ENCODE data around the gene BACH2.

Gene BACH2

DNA sequence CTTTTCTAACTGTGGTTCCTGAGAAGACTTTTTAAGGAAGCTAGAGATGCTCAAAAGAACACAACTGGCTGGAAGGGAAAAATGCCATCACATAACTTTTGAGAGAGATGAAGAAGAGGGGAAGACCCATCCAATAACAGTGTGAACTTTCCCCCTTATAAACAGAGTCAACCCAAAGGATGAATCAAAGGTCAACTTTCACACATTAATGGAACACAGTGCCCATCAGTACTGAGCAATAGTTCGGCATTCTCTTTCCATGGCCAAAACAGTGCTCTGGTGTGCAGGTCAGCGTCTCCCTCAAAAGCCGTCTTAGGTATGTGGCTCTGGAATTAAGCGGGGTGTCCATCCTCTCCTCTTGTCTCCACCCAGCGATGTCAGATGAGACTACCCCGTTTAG, 272.0 kb downstream of the BACH2 start:
- no peak overlapping the region for H2BK12ac ChIP-seq (ENCODE audit: low read length)
- WGBS, 2 donors (ENCODE audit: extremely low coverage in 2 of 2, insufficient read length in 2 of 2, insufficient replicate concordance in 1 of 2), result no CpG with 5 or more reads among the region's 6 CpGs
- no peaks in the 10 kb centered on the region for H3K27me3 ChIP-seq (ENCODE audit: control insufficient read depth in 3 of 3, insufficient read depth in 3 of 3, low read depth in 1 of 3, low read length in 3 of 3)
- no peaks in the 10 kb centered on the region for H3K79me1 ChIP-seq (ENCODE audit: low read depth, low read length)
- H3K23ac ChIP-seq (ENCODE audit: low read depth, low read length, poor library complexity), result no peak overlapping the region
- no peaks in the 10 kb centered on the region for H3K36me3 ChIP-seq (replicated peaks in 1 of 2; ENCODE audit: control insufficient read depth in 2 of 2, insufficient read depth in 2 of 2, low read length in 2 of 2)
- no peak overlapping the region for H3K9ac ChIP-seq (ENCODE audit: low read depth, low read length, poor library complexity)
- no peak overlapping the region for H2AK5ac ChIP-seq (ENCODE audit: low read depth, low read length)
- H2BK15ac ChIP-seq (ENCODE audit: low read length), result no peak overlapping the region
- H4K91ac ChIP-seq (ENCODE audit: low read depth, low read length, poor library complexity), result no peak overlapping the region
- no peak overlapping the region for H3K14ac ChIP-seq (ENCODE audit: low read length)
- H2AFZ ChIP-seq (ENCODE audit: low read length), result no peak overlapping the region
- no peak overlapping the region for H3K4ac ChIP-seq (ENCODE audit: low read length)
- no peak overlapping the region for H4K8ac ChIP-seq (ENCODE audit: low read depth, low read length)
- no peak overlapping the region for H2BK120ac ChIP-seq (ENCODE audit: low read depth, low read length)
- H3K27ac ChIP-seq (replicated peaks; ENCODE audit: low read length), result no peak overlapping the region
- DNase-seq (ENCODE audit: low spot score), result no peak
- H3K4me3 ChIP-seq (ENCODE audit: low read length in 2 of 2), result no peak overlapping the region
- H3K4me2 ChIP-seq (ENCODE audit: insufficient read depth, low read length, poor library complexity, severe bottlenecking), result no peak overlapping the region
- H3K18ac ChIP-seq (ENCODE audit: low read length), result no peak overlapping the region
- H3K9me3 ChIP-seq (replicated peaks in 1 of 2; ENCODE audit: control insufficient read depth in 2 of 2, insufficient read depth in 1 of 2, low read depth in 1 of 2, low read length in 2 of 2), result no peaks in the 10 kb centered on the region
- no peak overlapping the region for H2BK5ac ChIP-seq (ENCODE audit: low read length)
- H3K4me1 ChIP-seq (ENCODE audit: control insufficient read depth in 2 of 2, insufficient read depth in 1 of 2, low read depth in 1 of 2, low read length in 2 of 2), result peaks cover 0 to 25% of the 10 kb centered on the region in 2 donors

- WGBS, 2 donors (ENCODE audit: extremely low coverage in 2 of 2, insufficient read length in 2 of 2, insufficient replicate concordance in 1 of 2), result no CpG with 5 or more reads among the region's 2 CpGs
- no peak overlapping the region for H2BK15ac ChIP-seq (ENCODE audit: low read length)
- H2BK120ac ChIP-seq (ENCODE audit: low read depth, low read length), result no peak overlapping the region
- no peak overlapping the region for H2BK5ac ChIP-seq (ENCODE audit: low read length)
- H3K18ac ChIP-seq (ENCODE audit: low read length), result no peak overlapping the region
- H3K36me3 ChIP-seq (replicated peaks in 1 of 2; ENCODE audit: control insufficient read depth in 2 of 2, insufficient read depth in 2 of 2, low read length in 2 of 2), result no peaks in the 10 kb centered on the region
- H2AK5ac ChIP-seq (ENCODE audit: low read depth, low read length), result no peak overlapping the region
- H3K9ac ChIP-seq (ENCODE audit: low read depth, low read length, poor library complexity), result no peak overlapping the region
- no peak overlapping the region for H4K8ac ChIP-seq (ENCODE audit: low read depth, low read length)
- DNase-seq (ENCODE audit: low spot score), result no peak
- no peak overlapping the region for H3K4ac ChIP-seq (ENCODE audit: low read length)
- H4K91ac ChIP-seq (ENCODE audit: low read depth, low read length, poor library complexity), result no peak overlapping the region
- H3K27ac ChIP-seq (replicated peaks; ENCODE audit: low read length), result no peak overlapping the region
- H3K27me3 ChIP-seq (ENCODE audit: control insufficient read depth in 3 of 3, insufficient read depth in 3 of 3, low read depth in 1 of 3, low read length in 3 of 3), result no peaks in the 10 kb centered on the region
- no peaks in the 10 kb centered on the region for H3K79me1 ChIP-seq (ENCODE audit: low read depth, low read length)
- no peak overlapping the region for H3K4me2 ChIP-seq (ENCODE audit: insufficient read depth, low read length, poor library complexity, severe bottlenecking)
- no peak overlapping the region for H3K14ac ChIP-seq (ENCODE audit: low read length)
- no peak overlapping the region for H2AFZ ChIP-seq (ENCODE audit: low read length)
- H3K9me3 ChIP-seq (replicated peaks in 1 of 2; ENCODE audit: control insufficient read depth in 2 of 2, insufficient read depth in 1 of 2, low read depth in 1 of 2, low read length in 2 of 2), result peaks cover 0 to 8% of the 10 kb centered on the region in 2 donors
- no peak overlapping the region for H3K23ac ChIP-seq (ENCODE audit: low read depth, low read length, poor library complexity)
- no peak overlapping the region for H2BK12ac ChIP-seq (ENCODE audit: low read length)
- peaks cover 0 to 14% of the 10 kb centered on the region in 2 donors for H3K4me1 ChIP-seq (ENCODE audit: control insufficient read depth in 2 of 2, insufficient read depth in 1 of 2, low read depth in 1 of 2, low read length in 2 of 2)
- no peak overlapping the region for H3K4me3 ChIP-seq (ENCODE audit: low read length in 2 of 2)
Observed at GRCh38 chr6:90021711-90022110, 274.9 kb downstream of the BACH2 start.

DNA sequence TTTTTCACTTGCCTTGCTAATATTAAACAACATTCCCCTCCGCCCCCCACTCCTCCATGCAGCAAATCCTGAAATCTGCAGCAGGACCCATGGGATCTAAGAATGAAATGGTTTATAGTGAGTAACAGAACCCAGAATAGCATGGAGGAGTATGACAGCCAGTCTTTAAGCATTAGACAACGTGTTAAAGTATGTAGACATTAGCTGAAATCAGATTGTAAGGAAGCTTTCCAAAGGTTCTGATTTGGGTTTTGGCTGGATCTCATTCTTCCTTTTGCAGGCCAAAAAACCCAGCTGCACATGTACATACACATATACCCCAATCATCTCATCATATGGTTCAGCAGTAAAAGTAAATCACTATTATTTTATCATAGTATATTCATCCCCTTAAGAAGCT, 275.9 kb downstream of the BACH2 start:
- no peak overlapping the region for H2BK15ac ChIP-seq (ENCODE audit: low read length)
- no peaks in the 10 kb centered on the region for H3K79me1 ChIP-seq (ENCODE audit: low read depth, low read length)
- no peak overlapping the region for H2AK5ac ChIP-seq (ENCODE audit: low read depth, low read length)
- no peak overlapping the region for H3K27ac ChIP-seq (replicated peaks; ENCODE audit: low read length)
- no peak overlapping the region for H3K4me3 ChIP-seq (ENCODE audit: low read length in 2 of 2)
- no peak overlapping the region for H3K18ac ChIP-seq (ENCODE audit: low read length)
- H3K4me1 ChIP-seq (ENCODE audit: control insufficient read depth in 2 of 2, insufficient read depth in 1 of 2, low read depth in 1 of 2, low read length in 2 of 2), result peaks cover 0 to 7% of the 10 kb centered on the region in 2 donors
- H3K9ac ChIP-seq (ENCODE audit: low read depth, low read length, poor library complexity), result no peak overlapping the region
- no peak overlapping the region for H3K23ac ChIP-seq (ENCODE audit: low read depth, low read length, poor library complexity)
- H2BK12ac ChIP-seq (ENCODE audit: low read length), result no peak overlapping the region
- no peak overlapping the region for H3K4me2 ChIP-seq (ENCODE audit: insufficient read depth, low read length, poor library complexity, severe bottlenecking)
- H3K27me3 ChIP-seq (ENCODE audit: control insufficient read depth in 3 of 3, insufficient read depth in 3 of 3, low read depth in 1 of 3, low read length in 3 of 3), result no peaks in the 10 kb centered on the region
- no peaks in the 10 kb centered on the region for H3K36me3 ChIP-seq (replicated peaks in 1 of 2; ENCODE audit: control insufficient read depth in 2 of 2, insufficient read depth in 2 of 2, low read length in 2 of 2)
- no peak overlapping the region for H4K91ac ChIP-seq (ENCODE audit: low read depth, low read length, poor library complexity)
- no peak overlapping the region for H4K8ac ChIP-seq (ENCODE audit: low read depth, low read length)
- no peak overlapping the region for H2AFZ ChIP-seq (ENCODE audit: low read length)
- H3K9me3 ChIP-seq (replicated peaks in 1 of 2; ENCODE audit: control insufficient read depth in 2 of 2, insufficient read depth in 1 of 2, low read depth in 1 of 2, low read length in 2 of 2), result peaks cover 0 to 8% of the 10 kb centered on the region in 2 donors
- H3K4ac ChIP-seq (ENCODE audit: low read length), result no peak overlapping the region
- WGBS, 2 donors (ENCODE audit: extremely low coverage in 2 of 2, insufficient read length in 2 of 2, insufficient replicate concordance in 1 of 2), result no CpG with 5 or more reads among the region's 2 CpGs
- no peak overlapping the region for H2BK5ac ChIP-seq (ENCODE audit: low read length)
- H2BK120ac ChIP-seq (ENCODE audit: low read depth, low read length), result no peak overlapping the region
- H3K14ac ChIP-seq (ENCODE audit: low read length), result no peak overlapping the region
- DNase-seq (ENCODE audit: low spot score), result no peak

GRCh38 chr6:90019216-90019615, 277.4 kb downstream of the BACH2 start:
- H2BK15ac ChIP-seq (ENCODE audit: low read length), result no peak overlapping the region
- no peak overlapping the region for H2AK5ac ChIP-seq (ENCODE audit: low read depth, low read length)
- H3K4me3 ChIP-seq (ENCODE audit: low read length in 2 of 2), result no peak overlapping the region
- H3K27me3 ChIP-seq (ENCODE audit: control insufficient read depth in 3 of 3, insufficient read depth in 3 of 3, low read depth in 1 of 3, low read length in 3 of 3), result no peaks in the 10 kb centered on the region
- no peak overlapping the region for H3K23ac ChIP-seq (ENCODE audit: low read depth, low read length, poor library complexity)
- H4K8ac ChIP-seq (ENCODE audit: low read depth, low read length), result no peak overlapping the region
- no peaks in the 10 kb centered on the region for H3K36me3 ChIP-seq (replicated peaks in 1 of 2; ENCODE audit: control insufficient read depth in 2 of 2, insufficient read depth in 2 of 2, low read length in 2 of 2)
- H3K4ac ChIP-seq (ENCODE audit: low read length), result no peak overlapping the region
- H3K14ac ChIP-seq (ENCODE audit: low read length), result no peak overlapping the region
- H3K18ac ChIP-seq (ENCODE audit: low read length), result no peak overlapping the region
- H3K9me3 ChIP-seq (replicated peaks in 1 of 2; ENCODE audit: control insufficient read depth in 2 of 2, insufficient read depth in 1 of 2, low read depth in 1 of 2, low read length in 2 of 2), result peaks cover 0 to 8% of the 10 kb centered on the region in 2 donors
- DNase-seq (ENCODE audit: low spot score), result no peak
- H4K91ac ChIP-seq (ENCODE audit: low read depth, low read length, poor library complexity), result no peak overlapping the region
- WGBS, 2 donors (ENCODE audit: extremely low coverage in 2 of 2, insufficient read length in 2 of 2, insufficient replicate concordance in 1 of 2), result no CpG with 5 or more reads among the region's 1 CpG
- H3K4me1 ChIP-seq (ENCODE audit: control insufficient read depth in 2 of 2, insufficient read depth in 1 of 2, low read depth in 1 of 2, low read length in 2 of 2), result no peaks in the 10 kb centered on the region
- no peak overlapping the region for H3K9ac ChIP-seq (ENCODE audit: low read depth, low read length, poor library complexity)
- H2AFZ ChIP-seq (ENCODE audit: low read length), result no peak overlapping the region
- no peak overlapping the region for H2BK5ac ChIP-seq (ENCODE audit: low read length)
- H2BK12ac ChIP-seq (ENCODE audit: low read length), result no peak overlapping the region
- H2BK120ac ChIP-seq (ENCODE audit: low read depth, low read length), result no peak overlapping the region
- no peak overlapping the region for H3K4me2 ChIP-seq (ENCODE audit: insufficient read depth, low read length, poor library complexity, severe bottlenecking)
- H3K79me1 ChIP-seq (ENCODE audit: low read depth, low read length), result no peaks in the 10 kb centered on the region
- H3K27ac ChIP-seq (replicated peaks; ENCODE audit: low read length), result no peak overlapping the region
